Bone marrow (tissue), 2 donors: ENCODE data around the gene HFE.
A peak's percentile ranks its signal among the peaks of the same experiment; 100 is the strongest.
"Not testable (repeated sequence)": the region's sequence is repeated elsewhere in the genome, so short reads cannot be mapped to it uniquely, and the experiment has no call there.

ENCODE experiments used
- DNase-seq, 2 donors: peaks; one replicate each; lab custom pipeline; 2025; lab: John Stamatoyannopoulos, UW

The HFE gene

DNA sequence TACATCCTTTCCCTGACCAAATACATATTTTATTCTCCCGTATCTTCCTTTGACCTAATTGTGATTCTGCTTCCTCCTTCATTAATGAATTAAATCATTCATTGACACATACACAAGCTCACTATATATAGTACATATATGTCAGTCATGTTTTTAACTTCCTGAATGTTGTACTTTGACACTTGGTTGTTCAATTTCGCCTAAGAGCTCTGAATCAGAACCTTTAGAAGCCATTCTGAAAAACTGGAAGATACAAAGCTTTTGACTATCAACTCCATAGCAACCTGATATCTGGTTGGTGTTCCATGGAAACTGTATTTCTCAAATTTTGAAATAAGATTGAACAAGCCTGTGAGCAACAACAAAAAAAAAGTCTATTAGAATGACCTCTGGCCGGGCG lies 27.3 kb upstream of the HFE start:
- no peak for DNase-seq

DNA sequence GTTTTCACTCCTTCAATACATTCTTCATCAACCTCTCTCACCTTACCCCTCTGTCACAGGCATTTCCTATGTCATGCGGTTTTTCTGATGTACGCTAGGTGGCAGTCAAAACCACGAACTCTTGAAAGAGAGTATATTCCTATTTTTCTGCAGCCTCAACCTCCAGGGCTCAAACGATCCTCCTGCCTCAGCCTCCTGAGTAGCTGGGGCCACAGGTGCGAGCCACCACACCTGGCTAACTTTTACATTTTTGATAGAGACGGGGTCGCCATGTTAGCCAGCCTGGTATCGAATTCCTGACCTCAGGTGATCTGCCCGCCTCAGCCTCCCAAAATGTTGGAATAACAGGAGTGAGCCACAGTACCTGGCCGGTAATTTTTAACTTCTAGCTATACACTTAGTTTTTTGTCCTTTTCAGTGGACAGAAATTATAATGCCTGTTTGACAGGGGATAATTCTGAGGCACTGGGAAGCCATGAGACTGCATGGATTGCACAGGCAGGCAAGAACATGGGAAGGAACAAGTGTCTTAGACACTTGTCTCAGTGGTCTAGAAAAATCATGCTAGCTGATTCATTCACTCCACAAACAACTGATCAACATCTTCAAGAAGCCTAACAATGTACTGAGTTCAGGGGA lies 22.5 kb upstream of the HFE start:
- peak in 1 of 2 donors; percentile 64 for DNase-seq

GRCh38 chr6:26065952-26066380 lies 21.3 kb upstream of the HFE start:
- peak; percentile 6 to 81 for DNase-seq

GRCh38 chr6:26067367-26067766 lies 19.9 kb upstream of the HFE start:
- DNase-seq: no peak

DNA sequence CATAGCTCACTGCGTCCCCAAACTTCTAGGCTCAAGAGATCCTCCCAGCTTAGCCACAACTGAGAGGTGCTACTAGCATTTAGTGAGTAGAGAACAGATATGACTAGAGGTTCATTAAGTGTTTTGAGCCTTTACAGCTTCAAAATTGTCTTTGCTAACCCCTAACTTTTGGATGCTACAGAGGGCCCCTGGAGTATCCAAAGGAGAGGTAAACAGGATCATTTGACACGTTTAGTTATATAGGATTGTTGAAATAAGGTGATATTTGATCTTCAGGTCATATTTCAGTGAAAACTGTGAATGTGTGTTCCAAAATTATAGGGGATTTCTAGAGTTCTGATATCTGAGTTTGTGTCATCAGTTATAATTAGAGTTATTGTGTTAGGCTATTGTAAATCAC lies 19.2 kb upstream of the HFE start:
- DNase-seq: no peak

GRCh38 chr6:26071135-26071534 lies 16.1 kb upstream of the HFE start:
- no peak for DNase-seq

- DNase-seq: no peak
Observed at GRCh38 chr6:26075063-26075717, 12.0 kb upstream of the HFE start.

GRCh38 chr6:26078066-26078465 lies 9.2 kb upstream of the HFE start:
- not testable (repeated sequence) for DNase-seq

DNA sequence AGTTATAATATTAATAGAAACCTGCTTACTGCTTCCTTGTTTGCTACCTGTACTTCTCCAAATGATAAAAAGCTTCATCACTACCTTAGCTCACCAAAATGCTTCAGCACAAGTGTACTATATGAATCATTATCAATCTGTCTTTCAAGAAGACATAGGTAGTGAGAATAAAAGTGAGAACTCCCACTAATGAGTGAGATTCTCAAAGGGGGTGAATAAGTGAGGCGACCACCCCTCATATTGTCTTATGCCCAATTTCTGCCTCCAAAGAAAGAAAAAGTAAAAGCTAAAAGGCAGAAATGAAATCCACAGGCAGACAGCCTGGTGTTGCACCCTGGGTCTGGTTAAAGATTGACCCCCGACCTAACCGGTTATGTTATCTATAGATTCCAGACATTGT lies 6.1 kb upstream of the HFE start:
- not testable (repeated sequence) for DNase-seq

DNA sequence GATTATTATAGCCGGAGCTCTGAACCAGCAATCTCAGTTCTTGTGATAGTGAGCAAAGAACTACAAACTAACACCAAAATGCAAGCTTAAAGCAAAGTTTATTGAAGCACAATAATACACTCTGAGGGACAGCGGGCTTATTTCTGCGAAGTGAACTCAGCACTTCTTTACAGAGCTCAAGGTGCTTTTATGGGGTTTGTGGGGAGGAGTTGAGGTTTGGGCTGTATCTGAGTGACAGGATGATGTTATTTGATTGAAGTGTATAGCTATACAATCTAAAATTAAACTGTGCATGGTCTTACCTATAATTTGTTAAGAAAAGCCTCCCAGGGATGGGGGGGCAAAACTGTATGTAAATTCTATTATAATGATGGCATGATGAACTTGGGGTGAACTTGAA lies 1.0 kb upstream of the HFE start:
- DNase-seq: no peak

- DNase-seq: no peak
Observed at GRCh38 chr6:26088344-26088743, 1.1 kb downstream of the HFE start.

- no peak for DNase-seq
Observed at GRCh38 chr6:26089272-26089671, 2.0 kb downstream of the HFE start.

DNA sequence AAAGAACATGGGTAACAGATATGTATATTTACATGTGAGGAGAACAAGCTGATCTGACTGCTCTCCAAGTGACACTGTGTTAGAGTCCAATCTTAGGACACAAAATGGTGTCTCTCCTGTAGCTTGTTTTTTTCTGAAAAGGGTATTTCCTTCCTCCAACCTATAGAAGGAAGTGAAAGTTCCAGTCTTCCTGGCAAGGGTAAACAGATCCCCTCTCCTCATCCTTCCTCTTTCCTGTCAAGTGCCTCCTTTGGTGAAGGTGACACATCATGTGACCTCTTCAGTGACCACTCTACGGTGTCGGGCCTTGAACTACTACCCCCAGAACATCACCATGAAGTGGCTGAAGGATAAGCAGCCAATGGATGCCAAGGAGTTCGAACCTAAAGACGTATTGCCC lies 5.2 kb downstream of the HFE start:
- no peak for DNase-seq

- no peak for DNase-seq
Observed at GRCh38 chr6:26094036-26094435, 6.8 kb downstream of the HFE start.

DNA sequence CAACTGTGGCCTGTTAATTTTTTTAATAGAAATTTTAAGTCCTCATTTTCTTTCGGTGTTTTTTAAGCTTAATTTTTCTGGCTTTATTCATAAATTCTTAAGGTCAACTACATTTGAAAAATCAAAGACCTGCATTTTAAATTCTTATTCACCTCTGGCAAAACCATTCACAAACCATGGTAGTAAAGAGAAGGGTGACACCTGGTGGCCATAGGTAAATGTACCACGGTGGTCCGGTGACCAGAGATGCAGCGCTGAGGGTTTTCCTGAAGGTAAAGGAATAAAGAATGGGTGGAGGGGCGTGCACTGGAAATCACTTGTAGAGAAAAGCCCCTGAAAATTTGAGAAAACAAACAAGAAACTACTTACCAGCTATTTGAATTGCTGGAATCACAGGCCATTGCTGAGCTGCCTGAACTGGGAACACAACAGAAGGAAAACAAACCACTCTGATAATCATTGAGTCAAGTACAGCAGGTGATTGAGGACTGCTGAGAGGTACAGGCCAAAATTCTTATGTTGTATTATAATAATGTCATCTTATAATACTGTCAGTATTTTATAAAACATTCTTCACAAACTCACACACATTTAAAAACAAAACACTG lies 10.1 kb downstream of the HFE start:
- DNase-seq: peak; percentile 14 to 35

DNA sequence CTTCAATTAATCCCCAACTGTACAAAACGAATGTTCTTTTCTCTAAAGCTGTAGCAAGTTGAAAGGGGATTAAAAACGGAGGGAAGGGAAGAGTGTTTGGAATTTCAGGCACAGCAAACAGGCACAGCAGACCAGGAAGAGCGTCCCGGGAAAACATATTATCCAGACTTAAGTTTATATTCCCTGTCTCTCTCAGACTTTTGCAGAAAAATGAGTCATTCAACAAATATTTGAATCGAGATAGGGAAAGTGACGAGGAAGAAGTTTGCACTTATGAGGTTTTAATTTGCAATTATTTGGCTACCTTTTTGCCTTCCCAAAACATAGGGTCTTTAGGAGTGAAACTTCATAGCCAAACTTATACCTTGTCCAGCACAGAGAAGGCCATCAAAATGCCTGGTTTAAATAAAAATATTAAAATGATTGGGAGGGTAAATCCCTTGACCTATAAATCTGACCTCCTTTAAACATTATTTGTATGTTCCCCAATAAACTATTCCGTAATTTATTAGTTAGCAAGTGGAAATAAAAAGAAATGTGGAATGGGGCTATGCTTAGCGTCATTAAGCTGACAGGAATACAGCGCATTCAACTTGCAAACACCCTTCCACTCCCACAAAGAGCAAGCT lies 16.0 kb downstream of the HFE start:
- no peak for DNase-seq

DNA sequence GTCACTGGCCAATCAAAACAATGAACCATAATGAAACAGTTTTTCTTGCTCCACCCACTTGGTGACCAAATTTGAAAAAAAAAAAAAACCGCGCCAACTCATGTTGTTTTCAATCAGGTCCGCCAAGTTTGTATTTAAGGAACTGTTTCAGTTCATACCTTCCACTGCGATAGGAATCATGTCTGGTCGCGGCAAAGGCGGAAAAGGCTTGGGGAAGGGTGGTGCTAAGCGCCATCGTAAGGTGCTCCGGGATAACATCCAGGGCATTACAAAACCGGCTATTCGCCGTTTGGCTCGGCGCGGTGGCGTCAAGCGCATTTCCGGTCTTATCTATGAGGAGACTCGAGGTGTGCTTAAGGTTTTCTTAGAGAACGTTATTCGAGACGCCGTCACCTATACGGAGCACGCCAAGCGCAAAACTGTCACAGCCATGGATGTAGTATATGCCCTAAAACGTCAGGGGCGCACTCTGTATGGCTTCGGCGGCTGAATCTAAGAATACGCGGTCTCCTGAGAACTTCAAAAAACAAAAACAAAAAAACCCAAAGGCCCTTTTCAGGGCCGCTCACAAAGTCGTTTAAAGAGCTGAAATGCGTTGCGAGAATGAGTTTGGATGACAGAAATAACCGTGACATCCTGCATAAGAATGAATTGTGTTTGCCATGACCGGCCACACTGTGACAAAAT lies 16.7 kb downstream of the HFE start:
- DNase-seq: peak; percentile 68 to 92

- DNase-seq: peak in 1 of 2 donors; percentile 44
Observed at GRCh38 chr6:26104457-26105108, 17.4 kb downstream of the HFE start.

GRCh38 chr6:26105109-26105730 lies 18.0 kb downstream of the HFE start:
- DNase-seq: no peak

DNA sequence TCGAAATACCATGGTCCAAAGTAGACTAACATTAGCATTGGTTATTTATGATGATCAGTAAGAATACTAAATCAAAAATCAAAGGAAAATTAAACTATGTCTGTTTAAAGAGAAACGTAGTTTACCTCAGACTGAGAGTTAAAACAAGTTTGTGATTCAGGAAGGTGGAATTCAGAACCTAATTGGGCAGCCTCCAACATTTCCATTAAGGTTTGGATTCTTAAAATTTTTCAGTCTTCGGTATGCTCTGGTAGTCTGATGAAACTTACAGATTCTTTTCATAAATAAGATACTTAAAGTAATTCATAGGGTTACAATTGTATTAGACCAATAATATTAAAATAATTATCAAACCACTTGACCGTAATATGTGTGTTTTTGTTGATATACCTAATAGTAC lies 18.6 kb downstream of the HFE start:
- no peak for DNase-seq

- DNase-seq: no peak
Observed at GRCh38 chr6:26107935-26108334, 20.7 kb downstream of the HFE start.
